A673 (cell line): ENCODE data around the gene RTN4. TPM values are rescaled to one million over a fixed set of nuclear protein-coding genes. Genes with fewer than 3 reads are reported as not detected.

ENCODE experiments used
- BruUV-seq: library from RNA; stranded (reverse); fragments of 400-500 nt; replicated peaks from 2 replicates; lab custom pipeline; 2021; lab: Mats Ljungman, UMichigan
- CTCF ChIA-PET: fragments of 300-600 bp; sonication (Branson Sonifier 250); formaldehyde crosslinking; loops from one replicate; lab custom pipeline; 2022; ENCODE audit warnings: antibody characterized with exemption; lab: Charles Lee
- POLR2A ChIA-PET: fragments of 300-600 bp; sonication (Branson Sonifier 250); formaldehyde crosslinking; loops from one replicate; lab custom pipeline; 2022; ENCODE audit warnings: antibody characterized with exemption; ENCODE audit not compliant: low non-redundant PET; lab: Charles Lee
- DNase-seq: peaks from one replicate; pipeline ENCODE4 v3.0.0-alpha.2; 2015; ENCODE audit warnings: low spot score
- H3K27ac ChIP-seq: fragments of 200-600 bp; sonication (generic); 2 replicates; pipeline ENCODE4 v1.5.1; 2016; ENCODE audit warnings: mixed run types, low read depth, mild to moderate bottlenecking, mixed read lengths, antibody characterized with exemption, low read length; ENCODE audit not compliant: poor library complexity, severe bottlenecking
- H3K27me3 ChIP-seq: fragments of 200-600 bp; sonication (generic); replicated peaks from 2 replicates; pipeline ENCODE4 v1.6.1; 2017; ENCODE audit warnings: mixed run types, low read depth, mild to moderate bottlenecking, mixed read lengths, antibody characterized with exemption, low read length; ENCODE audit not compliant: insufficient read depth, poor library complexity
- H3K36me3 ChIP-seq: fragments of 200-600 bp; sonication (generic); 2 replicates; pipeline ENCODE4 v1.6.1; 2016; ENCODE audit warnings: mixed run types, mild to moderate bottlenecking, mixed read lengths, antibody characterized with exemption, low read length; ENCODE audit not compliant: insufficient read depth, poor library complexity, severe bottlenecking
- H3K4me1 ChIP-seq: fragments of 200-600 bp; sonication (generic); 2 replicates; pipeline ENCODE4 v1.6.1; 2017; ENCODE audit warnings: mixed run types, mild to moderate bottlenecking, mixed read lengths, antibody characterized with exemption, low read length; ENCODE audit not compliant: insufficient read depth, poor library complexity, severe bottlenecking
- H3K4me3 ChIP-seq: fragments of 200-600 bp; sonication (generic); 2 replicates; pipeline ENCODE4 v1.5.1; 2016; ENCODE audit warnings: low read depth, mixed run types, mild to moderate bottlenecking, mixed read lengths, low read length; ENCODE audit not compliant: poor library complexity, severe bottlenecking
- H3K9me3 ChIP-seq: fragments of 200-600 bp; sonication (generic); 2 replicates; pipeline ENCODE4 v1.6.1; 2016; ENCODE audit warnings: mixed run types, low read depth, mild to moderate bottlenecking, mixed read lengths, antibody characterized with exemption, low read length; ENCODE audit not compliant: poor library complexity, severe bottlenecking
- EZH2 ChIP-seq: fragments of 200-600 bp; sonication (generic); IDR thresholded peaks from 2 replicates; pipeline ENCODE4 v1.6.1; 2017; ENCODE audit warnings: borderline replicate concordance, low read depth, mild to moderate bottlenecking, mixed read lengths, antibody characterized with exemption, low read length; ENCODE audit not compliant: poor library complexity, severe bottlenecking
- intact Hi-C: fragments of 100-400 bp; cut with micrococcal nuclease; formaldehyde crosslinking; loops from one replicate; pipeline ENCODE4 v1.10.0; 2022; ENCODE audit not compliant: unreplicated experiment
- total RNA-seq: library from RNA; stranded (reverse); gene quantifications from 2 replicates; pipeline ENCODE4 v1.2.3, GENCODE V29; 2021
- TF ChIP-seq, protein P1 (sequence below): fragments of 300-800, 200-600 bp; sonication (generic); conservative IDR thresholded peaks from 2 replicates; pipeline ENCODE4 v1.5.1; 2017; ENCODE audit warnings: low read depth, mild to moderate bottlenecking, antibody characterized with exemption, low read length, moderate library complexity, mixed read lengths

Gene RTN4
- total RNA-seq, 1 experiment from 2014 or later = 275 TPM

DNA sequence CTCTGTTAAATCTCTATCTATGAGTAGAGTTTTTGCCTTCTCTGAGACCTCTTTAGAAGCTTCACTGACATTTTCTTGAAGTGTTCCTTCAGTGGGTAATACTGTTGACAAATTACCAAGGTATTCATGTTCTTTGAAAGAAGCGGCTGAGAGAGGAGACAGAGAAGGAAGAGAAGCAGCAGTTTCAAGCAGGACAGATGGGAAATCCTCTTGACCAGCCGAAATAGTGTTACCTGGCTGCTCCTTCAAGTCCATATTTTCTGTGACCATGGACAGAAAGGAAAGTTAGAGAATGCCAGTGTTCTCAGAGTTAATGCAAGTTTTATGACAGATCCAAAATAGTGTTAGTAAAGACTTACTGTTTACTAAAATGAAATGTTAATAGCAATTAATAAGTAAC lies 23.0 kb downstream of the RTN4 start:
- no peaks in the 10 kb centered on the region for H3K9me3 ChIP-seq
- no peak for DNase-seq
- H3K4me1 ChIP-seq = peaks cover 22% of the 10 kb centered on the region
- ChIA-PET CTCF (no interaction called here), POLR2A (no interaction called here)
- no peak overlapping the region for H3K27ac ChIP-seq
- H3K36me3 ChIP-seq = no peaks in the 10 kb centered on the region
- H3K27me3 ChIP-seq = no peaks in the 10 kb centered on the region
- no TSS peak for BruUV-seq
- intact Hi-C loops = no loop called here
- no peak overlapping the region for H3K4me3 ChIP-seq
- TF ChIP-seq EZH2 = no peak
- TF ChIP-seq, protein P1, sequence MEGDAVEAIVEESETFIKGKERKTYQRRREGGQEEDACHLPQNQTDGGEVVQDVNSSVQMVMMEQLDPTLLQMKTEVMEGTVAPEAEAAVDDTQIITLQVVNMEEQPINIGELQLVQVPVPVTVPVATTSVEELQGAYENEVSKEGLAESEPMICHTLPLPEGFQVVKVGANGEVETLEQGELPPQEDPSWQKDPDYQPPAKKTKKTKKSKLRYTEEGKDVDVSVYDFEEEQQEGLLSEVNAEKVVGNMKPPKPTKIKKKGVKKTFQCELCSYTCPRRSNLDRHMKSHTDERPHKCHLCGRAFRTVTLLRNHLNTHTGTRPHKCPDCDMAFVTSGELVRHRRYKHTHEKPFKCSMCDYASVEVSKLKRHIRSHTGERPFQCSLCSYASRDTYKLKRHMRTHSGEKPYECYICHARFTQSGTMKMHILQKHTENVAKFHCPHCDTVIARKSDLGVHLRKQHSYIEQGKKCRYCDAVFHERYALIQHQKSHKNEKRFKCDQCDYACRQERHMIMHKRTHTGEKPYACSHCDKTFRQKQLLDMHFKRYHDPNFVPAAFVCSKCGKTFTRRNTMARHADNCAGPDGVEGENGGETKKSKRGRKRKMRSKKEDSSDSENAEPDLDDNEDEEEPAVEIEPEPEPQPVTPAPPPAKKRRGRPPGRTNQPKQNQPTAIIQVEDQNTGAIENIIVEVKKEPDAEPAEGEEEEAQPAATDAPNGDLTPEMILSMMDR = no peak

DNA sequence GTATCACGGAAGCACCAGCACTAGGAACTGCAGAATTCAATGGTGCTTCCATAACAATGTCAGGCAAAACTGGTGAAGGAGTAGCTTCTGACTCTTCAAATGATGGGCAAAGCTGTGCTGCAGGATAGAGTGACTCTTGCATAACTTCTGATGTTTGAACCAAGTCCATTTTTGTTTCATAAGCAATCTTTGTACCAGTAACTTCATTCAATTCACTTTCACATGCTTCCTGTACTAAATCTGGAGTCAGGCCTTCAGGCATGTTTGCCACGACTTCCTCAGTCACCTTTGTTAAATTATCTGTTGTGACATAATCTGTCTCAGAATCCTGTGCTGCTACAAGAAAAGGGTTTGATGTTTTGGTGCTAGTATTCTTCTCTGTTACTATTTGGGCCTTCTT lies 24.0 kb downstream of the RTN4 start:
- CTCF ChIA-PET = no interaction called here
- intact Hi-C loops = no loop called here
- Histone ChIP-seq H3K27ac (no peak overlapping the region), H3K36me3 (no peaks in the 10 kb centered on the region), H3K4me1 (peaks cover 21% of the 10 kb centered on the region), H3K27me3 (no peaks in the 10 kb centered on the region), H3K4me3 (no peak overlapping the region), H3K9me3 (no peaks in the 10 kb centered on the region)
- POLR2A ChIA-PET = no interaction called here
- no peak for DNase-seq
- TF ChIP-seq EZH2 = no peak
- TF ChIP-seq, protein P1 = no peak
- TSS peak; percentile 2 for BruUV-seq

DNA sequence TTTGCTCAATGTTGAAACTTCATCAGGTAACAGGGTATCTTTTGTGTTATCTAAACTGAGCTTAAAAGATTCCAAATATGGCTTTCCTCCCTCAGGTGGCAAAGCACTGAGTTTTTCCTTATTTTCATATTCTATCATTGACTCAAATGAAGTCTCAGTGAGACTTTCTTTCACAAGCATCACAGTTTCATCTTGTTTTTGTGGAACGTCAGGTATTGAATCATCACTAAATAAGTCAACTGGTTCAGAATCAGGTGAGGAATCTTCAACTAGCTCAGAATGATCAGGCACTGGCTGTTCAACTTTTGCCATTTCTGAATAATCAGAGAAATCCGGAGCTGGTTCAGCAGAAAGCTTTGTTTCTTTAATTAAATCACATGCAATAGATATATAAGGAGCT lies 24.6 kb downstream of the RTN4 start:
- H3K4me1 ChIP-seq = peaks cover 18% of the 10 kb centered on the region
- no peak overlapping the region for H3K27ac ChIP-seq
- no peaks in the 10 kb centered on the region for H3K27me3 ChIP-seq
- no peaks in the 10 kb centered on the region for H3K9me3 ChIP-seq
- peaks cover 2% of the 10 kb centered on the region for H3K36me3 ChIP-seq
- BruUV-seq = no TSS peak
- ChIA-PET CTCF (no interaction called here), POLR2A (no interaction called here)
- H3K4me3 ChIP-seq = no peak overlapping the region
- intact Hi-C loops = no loop called here
- DNase-seq = no peak
- no peak for TF ChIP-seq EZH2

DNA sequence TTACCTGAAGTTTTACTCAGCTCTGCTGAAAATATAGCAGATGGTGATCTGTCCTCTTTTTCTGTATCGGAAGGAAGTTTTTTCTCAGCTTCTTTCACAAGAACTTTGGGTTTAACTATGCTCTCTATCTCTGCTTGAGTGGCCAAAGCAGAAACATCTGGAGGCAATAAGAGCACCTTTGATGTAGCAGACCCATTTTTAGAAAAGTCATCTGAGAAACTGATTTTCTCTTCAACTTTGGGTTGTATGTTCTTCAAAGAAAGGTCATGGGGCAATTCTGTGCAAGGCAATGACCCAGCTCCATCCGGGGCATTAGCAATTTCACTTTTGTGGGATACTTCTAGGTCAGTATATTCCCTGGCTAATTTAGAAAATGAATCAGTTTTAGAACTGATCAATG lies 25.2 kb downstream of the RTN4 start:
- Histone ChIP-seq H3K27ac (no peak overlapping the region), H3K4me3 (no peak overlapping the region), H3K36me3 (peaks cover 2% of the 10 kb centered on the region), H3K27me3 (no peaks in the 10 kb centered on the region), H3K4me1 (peaks cover 18% of the 10 kb centered on the region), H3K9me3 (no peaks in the 10 kb centered on the region)
- BruUV-seq = no TSS peak
- ChIA-PET CTCF (no interaction called here), POLR2A (interaction anchor here (0.5 kb wide), 1 partner anchor 18 kb away, joined by 3 read pairs; no protein-coding TSS in a partner anchor)
- DNase-seq = no peak
- intact Hi-C loops = no loop called here
- TF ChIP-seq EZH2 = no peak
- TF ChIP-seq, protein P1 = no peak
